ENCODE results near the gene CACNA1C.

- TF ChIP-seq POLR2A (IDR thresholded peaks at IDR 0.05): no peak
- TF ChIP-seq, protein P1, sequence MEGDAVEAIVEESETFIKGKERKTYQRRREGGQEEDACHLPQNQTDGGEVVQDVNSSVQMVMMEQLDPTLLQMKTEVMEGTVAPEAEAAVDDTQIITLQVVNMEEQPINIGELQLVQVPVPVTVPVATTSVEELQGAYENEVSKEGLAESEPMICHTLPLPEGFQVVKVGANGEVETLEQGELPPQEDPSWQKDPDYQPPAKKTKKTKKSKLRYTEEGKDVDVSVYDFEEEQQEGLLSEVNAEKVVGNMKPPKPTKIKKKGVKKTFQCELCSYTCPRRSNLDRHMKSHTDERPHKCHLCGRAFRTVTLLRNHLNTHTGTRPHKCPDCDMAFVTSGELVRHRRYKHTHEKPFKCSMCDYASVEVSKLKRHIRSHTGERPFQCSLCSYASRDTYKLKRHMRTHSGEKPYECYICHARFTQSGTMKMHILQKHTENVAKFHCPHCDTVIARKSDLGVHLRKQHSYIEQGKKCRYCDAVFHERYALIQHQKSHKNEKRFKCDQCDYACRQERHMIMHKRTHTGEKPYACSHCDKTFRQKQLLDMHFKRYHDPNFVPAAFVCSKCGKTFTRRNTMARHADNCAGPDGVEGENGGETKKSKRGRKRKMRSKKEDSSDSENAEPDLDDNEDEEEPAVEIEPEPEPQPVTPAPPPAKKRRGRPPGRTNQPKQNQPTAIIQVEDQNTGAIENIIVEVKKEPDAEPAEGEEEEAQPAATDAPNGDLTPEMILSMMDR (IDR thresholded peaks at IDR 0.05): no peak
- no peak for TF ChIP-seq POLR2AphosphoS5 (IDR thresholded peaks at IDR 0.05)
These were observed 637.1 kb downstream of the CACNA1C start for GRCh38 chr12:2689879-2690278.
